ENCODE data around the gene PPP1R37. TPM values are rescaled to one million over a fixed set of nuclear protein-coding genes. Genes with fewer than 3 reads are reported as not detected.

Gene PPP1R37
- total and polyA plus RNA-seq, 2 of the 8 experiments (the other 6 are each of a cell fraction or from before 2014, with no cell fraction given), result 14.6 to 25.7 TPM

DNA sequence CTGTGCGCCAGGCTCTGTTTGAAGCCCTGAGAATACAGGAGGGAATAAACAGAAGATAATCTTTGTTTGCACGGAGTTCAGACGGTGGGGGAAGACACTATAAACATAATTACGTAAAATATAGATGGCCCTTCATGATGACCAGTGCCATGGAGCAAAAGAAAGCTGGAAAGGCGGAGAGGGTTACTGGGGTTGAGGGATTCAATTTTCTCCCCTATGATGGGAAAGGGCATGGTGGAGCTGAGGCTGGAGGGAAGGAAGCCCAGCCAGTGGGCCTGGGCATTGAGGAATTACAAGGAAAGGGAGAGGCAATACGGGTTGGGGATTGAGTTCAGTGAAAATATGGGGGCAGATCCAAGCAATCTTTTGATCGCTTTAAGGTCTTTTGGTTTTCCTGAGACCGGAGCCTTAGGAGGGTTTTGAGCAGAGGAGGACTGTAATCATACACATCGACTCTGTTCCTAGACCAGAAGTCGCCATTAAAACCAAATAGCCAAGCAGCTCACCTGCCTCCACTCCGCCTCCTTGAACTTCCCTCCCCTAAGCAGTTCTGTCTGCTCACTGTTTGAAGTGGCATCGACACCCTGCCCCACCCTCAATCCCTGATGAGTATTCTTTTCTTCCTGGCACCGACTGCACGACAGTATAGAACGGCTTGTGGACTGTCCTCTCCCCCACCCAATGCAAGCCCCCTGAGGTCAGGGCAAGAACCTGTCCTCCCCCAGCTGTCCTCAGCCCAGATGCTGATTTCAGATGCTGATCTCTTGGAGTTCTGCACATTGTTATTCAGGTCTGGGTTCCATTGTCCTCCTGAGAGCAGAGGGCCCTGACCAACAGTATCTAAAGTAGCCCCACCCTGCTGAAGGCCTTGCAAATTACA, 15.9 kb upstream of the PPP1R37 start (continued):
- TF ChIP-seq, protein P1, sequence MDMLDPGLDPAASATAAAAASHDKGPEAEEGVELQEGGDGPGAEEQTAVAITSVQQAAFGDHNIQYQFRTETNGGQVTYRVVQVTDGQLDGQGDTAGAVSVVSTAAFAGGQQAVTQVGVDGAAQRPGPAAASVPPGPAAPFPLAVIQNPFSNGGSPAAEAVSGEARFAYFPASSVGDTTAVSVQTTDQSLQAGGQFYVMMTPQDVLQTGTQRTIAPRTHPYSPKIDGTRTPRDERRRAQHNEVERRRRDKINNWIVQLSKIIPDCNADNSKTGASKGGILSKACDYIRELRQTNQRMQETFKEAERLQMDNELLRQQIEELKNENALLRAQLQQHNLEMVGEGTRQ (IDR thresholded peaks at IDR 0.05; ENCODE audit: low read length), result peak; percentile 42; the same call in 1 of the 2 replicates
- TF ChIP-seq SRF (IDR thresholded peaks at IDR 0.05; ENCODE audit: low read depth, low read length), result no peak
- no peak for TF ChIP-seq ZNF274 (IDR thresholded peaks at IDR 0.05; ENCODE audit: borderline replicate concordance, extremely low read depth, low read length)
- TF ChIP-seq BRCA1 (IDR thresholded peaks at IDR 0.05; ENCODE audit: low read depth, low read length), result no peak
- no peak for TF ChIP-seq EZH2 (IDR thresholded peaks at IDR 0.05; ENCODE audit: low read depth, low read length, severe bottlenecking)
- TF ChIP-seq YY1 (IDR thresholded peaks at IDR 0.05; ENCODE audit: low read depth, low read length), result no peak
- TF ChIP-seq POLR2AphosphoS5 (IDR thresholded peaks at IDR 0.05; ENCODE audit: low read depth, low read length), result peak; percentile 50; the same call in 1 of the 2 replicates
- TF ChIP-seq, protein P2, sequence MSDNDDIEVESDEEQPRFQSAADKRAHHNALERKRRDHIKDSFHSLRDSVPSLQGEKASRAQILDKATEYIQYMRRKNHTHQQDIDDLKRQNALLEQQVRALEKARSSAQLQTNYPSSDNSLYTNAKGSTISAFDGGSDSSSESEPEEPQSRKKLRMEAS (IDR thresholded peaks at IDR 0.05), result peak; percentile 23; the same call in 1 of the 2 replicates
- no peak for TF ChIP-seq EGR1 (IDR thresholded peaks at IDR 0.05; ENCODE audit: borderline replicate concordance, low read depth, low read length)
- peak; percentile 51; the same call in 1 of the 2 replicates for TF ChIP-seq POU5F1 (IDR thresholded peaks at IDR 0.05; ENCODE audit: low read depth, low read length)
- TF ChIP-seq CHD1 (IDR thresholded peaks at IDR 0.05; ENCODE audit: low read depth, low read length), result no peak
- TF ChIP-seq CBX5 (IDR thresholded peaks at IDR 0.05; ENCODE audit: low read depth, low read length), result no peak
- TF ChIP-seq SP1 (IDR thresholded peaks at IDR 0.05; ENCODE audit: low read depth, low read length), result peak; percentile 73; the same call in 1 of the 2 replicates
- no peak for TF ChIP-seq MAFK (IDR thresholded peaks at IDR 0.05; ENCODE audit: low read depth, low read length)
- no peak for TF ChIP-seq SUZ12 (IDR thresholded peaks at IDR 0.05; ENCODE audit: low read length)
- TF ChIP-seq FOSL1 (IDR thresholded peaks at IDR 0.05; ENCODE audit: insufficient read depth, low read depth, low read length), result no peak
- TF ChIP-seq HDAC2 (IDR thresholded peaks at IDR 0.05; ENCODE audit: borderline replicate concordance in 1 of 2, low read depth in 2 of 2, low read length in 2 of 2), result 0 out of 4 replicates have a peak, but pooled peaks of 1 of the 2 experiments have one; percentile 20
- TF ChIP-seq, protein P3, sequence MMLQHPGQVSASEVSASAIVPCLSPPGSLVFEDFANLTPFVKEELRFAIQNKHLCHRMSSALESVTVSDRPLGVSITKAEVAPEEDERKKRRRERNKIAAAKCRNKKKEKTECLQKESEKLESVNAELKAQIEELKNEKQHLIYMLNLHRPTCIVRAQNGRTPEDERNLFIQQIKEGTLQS (IDR thresholded peaks at IDR 0.05; ENCODE audit: insufficient read depth, low read depth, low read length), result no peak
- no peak; the same call in 1 of the 2 replicates for TF ChIP-seq KDM1A (IDR thresholded peaks at IDR 0.05; ENCODE audit: borderline replicate concordance, low read length)
- TF ChIP-seq, protein P4, sequence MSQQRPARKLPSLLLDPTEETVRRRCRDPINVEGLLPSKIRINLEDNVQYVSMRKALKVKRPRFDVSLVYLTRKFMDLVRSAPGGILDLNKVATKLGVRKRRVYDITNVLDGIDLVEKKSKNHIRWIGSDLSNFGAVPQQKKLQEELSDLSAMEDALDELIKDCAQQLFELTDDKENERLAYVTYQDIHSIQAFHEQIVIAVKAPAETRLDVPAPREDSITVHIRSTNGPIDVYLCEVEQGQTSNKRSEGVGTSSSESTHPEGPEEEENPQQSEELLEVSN (IDR thresholded peaks at IDR 0.05), result no peak
